Neuronal stem cell (in vitro differentiated cells): ENCODE results near the gene DMRTB1.

ENCODE experiments used
- DNase-seq: peaks from one replicate; pipeline ENCODE4 v3.0.0-alpha.2; 2013; ENCODE audit warnings: low spot score
- H2AFZ ChIP-seq: one replicate; pipeline ENCODE4 v1.6.1; 2013; ENCODE audit warnings: mild to moderate bottlenecking, low read length, inconsistent platforms
- H2AK5ac ChIP-seq: 2 replicates; pipeline ENCODE4 v1.6.1; 2013; ENCODE audit warnings: low read depth, mild to moderate bottlenecking, inconsistent platforms, low read length, moderate library complexity, mixed read lengths
- H2BK120ac ChIP-seq: 2 replicates; pipeline ENCODE4 v1.6.1; 2013; ENCODE audit warnings: low read depth, mild to moderate bottlenecking, inconsistent platforms, low read length, moderate library complexity, mixed read lengths
- H2BK12ac ChIP-seq: one replicate; pipeline ENCODE4 v1.6.1; 2013; ENCODE audit warnings: low read length, inconsistent platforms
- H2BK15ac ChIP-seq: 2 replicates; pipeline ENCODE4 v1.6.1; 2013; ENCODE audit warnings: mild to moderate bottlenecking, low read length, inconsistent platforms, mixed read lengths
- H2BK5ac ChIP-seq: one replicate; pipeline ENCODE4 v1.6.1; 2013; ENCODE audit warnings: inconsistent platforms, mild to moderate bottlenecking, low read length, moderate library complexity
- H3K14ac ChIP-seq: one replicate; pipeline ENCODE4 v1.6.1; 2013; ENCODE audit warnings: low read length, inconsistent platforms
- H3K18ac ChIP-seq: 2 replicates; pipeline ENCODE4 v1.6.1; 2013; ENCODE audit warnings: low read length, inconsistent platforms
- H3K23ac ChIP-seq: 2 replicates; pipeline ENCODE4 v1.6.1; 2013; ENCODE audit warnings: low read depth, mild to moderate bottlenecking, mixed read lengths, low read length, inconsistent platforms; ENCODE audit not compliant: poor library complexity
- H3K27ac ChIP-seq: replicated peaks from 3 replicates; pipeline ENCODE4 v1.5.1; 2013; ENCODE audit warnings: low read length, inconsistent platforms
- H3K27me3 ChIP-seq, 3 experiments: 2 replicates each; pipeline ENCODE4 v1.6.1; 2013; ENCODE audit warnings: low read length in 3 of 3, mild to moderate bottlenecking in 2 of 3, inconsistent platforms in 1 of 3, low read depth in 1 of 3, mixed read lengths in 1 of 3, moderate library complexity in 1 of 3; ENCODE audit not compliant: control insufficient read depth in 3 of 3, insufficient read depth in 3 of 3
- H3K36me3 ChIP-seq, 2 donors: replicated peaks in 1 of 2; 2 replicates each; pipeline ENCODE4 v1.6.1; 2013; ENCODE audit warnings: low read length in 2 of 2; ENCODE audit not compliant: control insufficient read depth in 2 of 2, insufficient read depth in 2 of 2
- H3K4ac ChIP-seq: 2 replicates; pipeline ENCODE4 v1.6.1; 2013; ENCODE audit warnings: inconsistent platforms, mild to moderate bottlenecking, low read length, moderate library complexity
- H3K4me1 ChIP-seq, 2 donors: 1 replicate in 1 of 2; 2 replicates in 1 of 2; pipeline ENCODE4 v1.6.1; 2013; ENCODE audit warnings: low read length in 2 of 2, low read depth in 1 of 2; ENCODE audit not compliant: control insufficient read depth in 2 of 2, insufficient read depth in 1 of 2
- H3K4me2 ChIP-seq: one replicate; pipeline ENCODE4 v1.6.1; 2013; ENCODE audit warnings: mild to moderate bottlenecking, low read length, inconsistent platforms; ENCODE audit not compliant: insufficient read depth, poor library complexity, severe bottlenecking
- H3K4me3 ChIP-seq, 2 donors: 2 replicates each; pipeline ENCODE4 v1.5.1; 2013; ENCODE audit warnings: low read length in 2 of 2, mild to moderate bottlenecking in 2 of 2, inconsistent platforms in 1 of 2, moderate library complexity in 1 of 2
- H3K79me1 ChIP-seq: one replicate; pipeline ENCODE4 v1.6.1; 2013; ENCODE audit warnings: low read depth, mild to moderate bottlenecking, inconsistent platforms, low read length, moderate library complexity
- H3K9ac ChIP-seq: one replicate; pipeline ENCODE4 v1.6.1; 2013; ENCODE audit warnings: mild to moderate bottlenecking, low read depth, low read length, inconsistent platforms; ENCODE audit not compliant: poor library complexity
- H3K9me3 ChIP-seq, 2 donors: replicated peaks in 1 of 2; 2 replicates each; pipeline versions ENCODE3 to v1.6.1; 2013; ENCODE audit warnings: low read length in 2 of 2, mild to moderate bottlenecking in 2 of 2, inconsistent platforms in 1 of 2, low read depth in 1 of 2, mixed read lengths in 1 of 2, moderate library complexity in 1 of 2; ENCODE audit not compliant: control insufficient read depth in 2 of 2, insufficient read depth in 1 of 2
- H4K8ac ChIP-seq: one replicate; pipeline ENCODE4 v1.6.1; 2013; ENCODE audit warnings: low read depth, mild to moderate bottlenecking, inconsistent platforms, low read length, moderate library complexity
- H4K91ac ChIP-seq: one replicate; pipeline ENCODE4 v1.6.1; 2013; ENCODE audit warnings: low read length, low read depth, mild to moderate bottlenecking, inconsistent platforms; ENCODE audit not compliant: poor library complexity
- WGBS, 2 donors: extraction: QIAGEN DNeasy Blood & Tissue Kit; methylation state at CpG; one replicate each; pipeline ENCODE4 v1.1.7; 2013; ENCODE audit warnings: missing lambda C conversion rate in 2 of 2, mixed read lengths in 1 of 2; ENCODE audit not compliant: insufficient read length in 2 of 2, insufficient replicate concordance in 1 of 2; ENCODE audit errors: extremely low coverage in 2 of 2; 5-methylcytosine and 5-hydroxymethylcytosine counted together

DMRTB1 gene

GRCh38 chr1:53462769-53463501 lies 3.7 kb downstream of the DMRTB1 start:
- Histone ChIP-seq H3K4me3 (no peak overlapping the region), H3K4me2 (no peak overlapping the region), H2BK12ac (peak overlapping the region; percentile 33), H2BK5ac (no peak overlapping the region), H3K18ac (peak overlapping the region; percentile 91), H3K4me1 (peaks cover 0 to 6% of the 10 kb centered on the region in 2 donors), H3K23ac (no peak overlapping the region), H3K27ac (no peak overlapping the region), H3K9ac (no peak overlapping the region), H4K91ac (no peak overlapping the region), H3K36me3 (no peaks in the 10 kb centered on the region), H2BK15ac (no peak overlapping the region), H4K8ac (no peak overlapping the region), H2BK120ac (no peak overlapping the region), H3K4ac (no peak overlapping the region), H3K27me3 (peaks cover 0 to 14% (median 0%) of the 10 kb centered on the region in 3 experiments), H2AFZ (peak overlapping the region; percentile 55), H3K14ac (no peak overlapping the region), H3K79me1 (no peaks in the 10 kb centered on the region), H2AK5ac (peak overlapping the region; percentile 24), H3K9me3 (no peaks in the 10 kb centered on the region)
- DNase-seq: no peak
- WGBS, 2 donors: no CpG with 5 or more reads among the region's 11 CpGs

DNA sequence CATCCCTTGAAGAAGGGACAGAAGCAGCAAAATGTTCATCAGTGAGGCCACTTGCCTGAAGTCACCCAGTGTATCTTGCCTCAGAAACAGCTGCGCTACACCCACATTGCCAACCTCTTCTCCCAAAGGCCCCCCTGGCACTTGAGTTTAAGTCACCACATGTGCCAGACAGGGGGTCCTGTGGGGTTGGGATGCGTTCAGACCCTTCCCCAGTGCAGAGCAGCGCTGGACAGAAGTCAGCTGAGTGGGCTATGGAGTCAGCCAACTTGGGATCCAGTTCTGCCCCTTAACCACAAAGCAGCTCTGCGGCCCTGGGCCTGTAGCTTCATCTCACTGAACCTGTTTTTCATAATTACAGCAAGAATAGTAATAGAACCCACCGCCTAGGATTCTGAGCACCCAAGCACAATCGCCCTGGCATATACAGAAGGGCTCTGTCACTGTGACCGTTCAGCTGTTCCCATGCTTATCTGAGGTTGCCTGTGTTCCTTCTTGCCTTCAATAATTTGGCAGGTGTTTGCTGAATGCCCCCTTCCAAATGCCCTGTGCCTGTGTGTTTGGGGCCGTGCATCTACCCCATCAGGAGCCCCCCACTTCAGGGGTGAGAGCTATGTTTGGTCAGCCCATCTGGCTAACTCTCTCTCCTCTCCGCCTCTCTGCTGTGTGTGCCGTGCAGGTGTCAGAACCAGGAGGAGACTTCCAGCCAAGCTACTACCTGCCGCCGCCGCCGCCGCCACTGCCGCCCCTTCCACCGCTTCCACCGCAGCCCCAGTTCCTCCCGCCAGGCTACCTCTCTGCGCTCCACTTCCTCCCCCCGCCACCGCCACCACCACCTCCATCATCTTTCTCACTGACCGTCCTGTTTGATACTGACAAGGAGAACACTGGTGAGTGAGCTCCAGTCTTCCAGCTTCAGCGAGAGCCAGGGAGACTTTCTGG lies 5.0 kb downstream of the DMRTB1 start:
- Histone ChIP-seq H3K9ac (peak overlapping the region; percentile 27), H3K4me3 (no peak overlapping the region), H3K4ac (no peak overlapping the region), H3K9me3 (no peaks in the 10 kb centered on the region), H2BK15ac (peak overlapping the region; percentile 38), H2AK5ac (peak overlapping the region; percentile 48), H3K79me1 (no peaks in the 10 kb centered on the region), H3K4me2 (no peak overlapping the region), H3K27me3 (peaks cover 0 to 19% (median 0%) of the 10 kb centered on the region in 3 experiments), H4K8ac (no peak overlapping the region), H3K36me3 (no peaks in the 10 kb centered on the region), H2BK120ac (peak overlapping the region; percentile 44), H2AFZ (no peak overlapping the region), H3K18ac (peak overlapping the region; percentile 35), H2BK5ac (peak overlapping the region; percentile 31), H4K91ac (no peak overlapping the region), H3K27ac (no peak overlapping the region), H3K23ac (no peak overlapping the region), H3K4me1 (peaks cover 0 to 6% of the 10 kb centered on the region in 2 donors), H2BK12ac (no peak overlapping the region), H3K14ac (no peak overlapping the region)
- no CpG with 5 or more reads among the region's 24 CpGs for WGBS, 2 donors
- no peak for DNase-seq

DNA sequence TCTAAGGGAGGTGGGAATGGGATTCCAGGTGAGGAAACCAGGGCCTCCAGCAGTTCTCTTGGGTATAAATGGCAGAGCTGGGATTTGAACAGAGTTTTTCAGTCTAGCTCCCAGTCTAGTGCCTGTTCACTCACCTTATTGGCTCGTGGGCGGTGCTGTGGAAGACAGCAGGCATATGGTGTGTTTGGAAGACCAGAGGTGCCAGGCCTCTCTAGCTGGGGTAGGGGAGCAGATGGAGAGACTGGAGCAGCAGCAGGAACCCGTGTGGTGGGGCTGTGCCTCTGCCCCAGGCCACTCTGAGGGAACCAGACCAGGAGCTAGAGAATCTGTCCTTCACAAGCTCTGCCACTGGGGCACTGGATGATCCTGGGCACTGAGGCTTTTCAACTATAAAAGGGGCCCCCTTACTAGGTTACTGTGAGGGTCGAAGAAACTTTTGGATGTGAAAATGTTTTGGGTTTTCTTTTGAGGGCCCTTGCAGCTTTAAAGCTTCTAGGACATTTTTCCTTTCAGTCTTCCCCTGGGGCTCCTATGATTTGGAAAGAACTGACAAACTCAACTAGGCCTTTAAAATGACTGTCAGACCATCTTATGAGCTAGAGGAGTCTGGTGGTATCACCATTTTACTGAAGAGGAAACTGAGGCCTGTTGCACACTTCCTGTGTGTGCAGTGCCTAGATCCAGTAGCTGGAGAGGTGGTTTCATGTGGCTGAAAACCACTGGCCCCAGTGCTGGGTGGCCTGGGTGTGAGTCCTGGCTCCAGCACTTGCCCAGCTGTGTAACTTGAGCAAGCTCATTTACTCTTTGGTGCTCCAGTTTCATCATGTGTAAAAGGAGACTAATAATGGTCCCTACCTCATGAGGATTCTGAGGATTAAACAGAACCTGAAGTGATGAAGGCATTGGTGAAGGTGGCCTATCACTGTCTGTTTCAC lies 6.1 kb downstream of the DMRTB1 start:
- Histone ChIP-seq H2AK5ac (no peak overlapping the region), H4K8ac (no peak overlapping the region), H3K4ac (no peak overlapping the region), H3K27me3 (peaks cover 0 to 19% (median 0%) of the 10 kb centered on the region in 3 experiments), H4K91ac (no peak overlapping the region), H2BK12ac (no peak overlapping the region), H3K4me1 (peaks cover under 1 to 8% of the 10 kb centered on the region in 2 donors), H3K9me3 (no peaks in the 10 kb centered on the region), H3K79me1 (no peaks in the 10 kb centered on the region), H3K23ac (no peak overlapping the region), H3K4me2 (no peak overlapping the region), H2AFZ (no peak overlapping the region), H2BK15ac (no peak overlapping the region), H3K9ac (no peak overlapping the region), H2BK5ac (no peak overlapping the region), H3K14ac (no peak overlapping the region), H3K36me3 (no peaks in the 10 kb centered on the region), H3K27ac (no peak overlapping the region), H2BK120ac (no peak overlapping the region), H3K18ac (no peak overlapping the region), H3K4me3 (no peak overlapping the region)
- WGBS, 2 donors: no CpG with 5 or more reads among the region's 4 CpGs
- no peak for DNase-seq
